Adrenal gland (tissue), 5 donors: ENCODE data around the gene SP100.

Experiments used
- POLR2A ChIP-seq, 2 donors: fragments of 450-650 bp; IDR thresholded peaks; one replicate each; pipeline ENCODE4 v1.6.1; 2017; ENCODE audit warnings: antibody characterized with exemption in 2 of 2, mild to moderate bottlenecking in 2 of 2, moderate library complexity in 1 of 2
- TF ChIP-seq, protein P1 (sequence below), 6 experiments: fragments of 450-650 bp in 4 of 6; fragments of 200-600 bp in 2 of 6; sonication (generic) in 1 of 6; IDR thresholded peaks; 1 replicate in 5 of 6; 2 replicates in 1 of 6; pipeline versions ENCODE4 v1.5.1 to v1.8.0; 2016 to 2021; ENCODE audit warnings: antibody characterized with exemption in 6 of 6, mild to moderate bottlenecking in 2 of 6, moderate library complexity in 1 of 6
- donor health status: DM: no; HTN: no; CAD: no.

DNA sequence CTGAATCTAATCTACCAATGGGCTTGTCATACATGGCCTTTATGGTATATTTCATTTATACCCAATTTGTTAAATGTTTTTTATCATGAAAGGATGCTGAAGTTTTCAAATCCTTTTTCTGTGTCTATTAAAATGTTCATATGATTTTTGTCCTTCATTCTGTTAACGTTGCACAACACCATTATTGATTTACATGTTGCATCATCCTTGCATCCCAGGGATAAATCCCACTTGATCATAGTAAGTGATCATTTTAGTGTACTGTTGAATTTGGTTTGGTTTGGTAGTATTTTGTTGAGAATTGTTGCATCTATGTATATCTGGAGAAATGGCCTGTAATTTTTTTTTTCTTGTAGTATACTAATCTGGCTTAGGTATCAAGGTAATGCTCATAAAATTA, 9.4 kb downstream of the SP100 start:
- TF ChIP-seq POLR2A (IDR thresholded peaks at IDR 0.05): no peak
- TF ChIP-seq, protein P1, sequence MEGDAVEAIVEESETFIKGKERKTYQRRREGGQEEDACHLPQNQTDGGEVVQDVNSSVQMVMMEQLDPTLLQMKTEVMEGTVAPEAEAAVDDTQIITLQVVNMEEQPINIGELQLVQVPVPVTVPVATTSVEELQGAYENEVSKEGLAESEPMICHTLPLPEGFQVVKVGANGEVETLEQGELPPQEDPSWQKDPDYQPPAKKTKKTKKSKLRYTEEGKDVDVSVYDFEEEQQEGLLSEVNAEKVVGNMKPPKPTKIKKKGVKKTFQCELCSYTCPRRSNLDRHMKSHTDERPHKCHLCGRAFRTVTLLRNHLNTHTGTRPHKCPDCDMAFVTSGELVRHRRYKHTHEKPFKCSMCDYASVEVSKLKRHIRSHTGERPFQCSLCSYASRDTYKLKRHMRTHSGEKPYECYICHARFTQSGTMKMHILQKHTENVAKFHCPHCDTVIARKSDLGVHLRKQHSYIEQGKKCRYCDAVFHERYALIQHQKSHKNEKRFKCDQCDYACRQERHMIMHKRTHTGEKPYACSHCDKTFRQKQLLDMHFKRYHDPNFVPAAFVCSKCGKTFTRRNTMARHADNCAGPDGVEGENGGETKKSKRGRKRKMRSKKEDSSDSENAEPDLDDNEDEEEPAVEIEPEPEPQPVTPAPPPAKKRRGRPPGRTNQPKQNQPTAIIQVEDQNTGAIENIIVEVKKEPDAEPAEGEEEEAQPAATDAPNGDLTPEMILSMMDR (IDR thresholded peaks at IDR 0.05): no peak
